Activated CD4-positive, CD25-positive, alpha-beta regulatory T cell (primary cell): ENCODE data around the gene SSX4B.
"Not testable (repeated sequence)": the region's sequence is repeated elsewhere in the genome, so short reads cannot be mapped to it uniquely, and the experiment has no call there.

Experiments used
- DNase-seq, 4 experiments: peaks; one replicate each; lab custom pipeline; 2025; lab: John Stamatoyannopoulos, UW

SSX4B gene, protein sequence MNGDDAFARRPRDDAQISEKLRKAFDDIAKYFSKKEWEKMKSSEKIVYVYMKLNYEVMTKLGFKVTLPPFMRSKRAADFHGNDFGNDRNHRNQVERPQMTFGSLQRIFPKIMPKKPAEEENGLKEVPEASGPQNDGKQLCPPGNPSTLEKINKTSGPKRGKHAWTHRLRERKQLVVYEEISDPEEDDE

DNA sequence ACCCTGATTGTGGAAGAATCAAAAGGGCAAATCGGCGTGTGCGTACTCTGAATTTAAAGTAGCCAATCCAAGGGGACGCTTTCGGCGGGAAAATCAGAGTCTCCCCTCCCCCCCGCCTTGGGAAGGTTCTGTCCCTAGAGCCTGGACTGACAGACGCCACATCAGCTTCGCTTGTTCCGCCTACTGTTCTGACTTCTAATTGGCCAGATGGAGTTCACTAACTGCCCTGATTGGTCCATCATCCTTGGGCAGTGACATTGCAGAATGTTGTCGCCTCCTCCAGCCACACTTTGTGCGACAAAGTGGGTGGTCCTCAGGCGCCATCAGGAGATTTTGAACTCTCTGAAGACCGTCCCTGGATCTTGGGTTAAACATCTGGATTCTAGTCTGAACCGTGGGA is at the start of gene SSX4B:
TSS of gene SSX4B (minus strand) at position 101 of the 400 bp plus-strand sequence. CDS start 588 bp downstream, outside the sequence.
- DNase-seq = not testable (repeated sequence)

DNA sequence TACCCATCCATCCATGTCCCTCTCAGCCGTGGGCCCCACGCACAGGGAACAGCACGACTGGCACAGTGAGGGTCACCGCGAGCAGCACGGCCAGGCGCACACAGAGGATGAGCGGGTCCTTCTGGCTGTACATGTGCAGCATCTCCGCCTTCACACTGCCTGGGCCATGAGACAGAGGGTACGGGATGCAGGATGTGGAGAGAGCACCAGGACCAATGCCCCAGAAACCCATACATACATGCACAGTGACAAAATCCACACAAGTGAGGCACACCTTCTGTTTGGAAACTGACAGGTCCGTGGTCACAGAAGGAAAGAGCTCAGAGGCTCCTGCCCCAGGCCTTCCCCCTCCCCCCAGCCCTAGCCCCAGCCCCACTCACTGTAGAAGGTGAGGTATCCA is 48.8 kb upstream of the SSX4B start:
- DNase-seq = no peak

DNA sequence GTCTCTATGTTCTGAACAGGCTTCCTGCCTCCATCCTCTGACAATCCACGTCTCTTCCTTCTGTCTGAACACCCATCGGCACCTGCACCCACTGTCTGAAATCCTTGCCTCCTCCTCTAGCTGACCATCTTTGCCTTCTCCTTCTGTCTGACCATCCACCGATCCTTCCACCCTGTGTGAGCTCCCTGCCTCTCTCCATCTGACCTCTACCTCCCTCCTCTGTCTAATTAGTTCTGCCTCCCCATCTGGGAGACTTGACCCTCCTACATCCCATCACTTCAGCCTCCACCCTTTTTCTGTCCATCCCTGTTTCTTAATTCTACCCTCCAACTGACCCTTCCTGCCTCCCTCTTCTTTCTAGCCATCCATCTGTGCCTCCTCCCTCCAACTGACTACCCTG is 48.3 kb upstream of the SSX4B start:
- no peak for DNase-seq

DNA sequence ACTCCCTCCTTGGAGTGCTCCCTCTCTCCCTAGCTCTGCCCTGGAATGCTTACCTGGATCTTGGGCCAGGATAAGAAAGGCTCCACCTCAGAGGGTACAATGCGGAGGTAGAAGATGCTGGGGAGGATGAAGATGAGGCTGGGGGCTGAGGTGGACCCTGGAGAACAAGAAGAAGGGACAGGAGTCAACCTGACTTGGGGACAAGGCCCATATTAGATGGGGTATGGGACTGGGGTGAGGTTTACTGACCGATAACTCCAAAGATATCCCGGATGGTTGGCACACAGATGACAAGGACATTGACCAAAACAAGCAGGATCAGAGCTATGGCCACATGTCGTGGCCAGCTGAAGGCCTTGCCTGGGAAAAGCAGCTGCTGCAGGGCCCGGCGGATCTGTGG is 47.7 kb upstream of the SSX4B start:
- no peak for DNase-seq

DNA sequence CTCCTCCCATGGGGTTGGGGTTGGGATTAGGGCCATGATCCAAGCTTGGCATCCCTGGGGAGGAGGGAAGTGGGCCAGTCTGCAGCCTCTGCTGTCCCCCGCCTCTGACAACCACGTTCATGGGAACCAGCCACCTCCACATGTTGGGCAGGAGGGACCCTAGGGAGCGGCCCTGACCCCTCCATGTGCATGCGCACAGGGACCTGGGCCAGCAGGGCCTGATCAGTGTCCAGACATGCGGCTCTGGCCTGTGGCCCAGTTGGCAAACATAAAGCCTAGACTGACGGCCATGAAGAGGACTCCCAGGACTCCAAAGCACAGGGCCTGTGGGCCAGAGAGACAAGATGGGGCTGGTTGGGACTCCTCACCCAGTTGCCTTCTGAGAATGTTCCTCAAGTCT is 47.0 kb upstream of the SSX4B start:
- no peak for DNase-seq

DNA sequence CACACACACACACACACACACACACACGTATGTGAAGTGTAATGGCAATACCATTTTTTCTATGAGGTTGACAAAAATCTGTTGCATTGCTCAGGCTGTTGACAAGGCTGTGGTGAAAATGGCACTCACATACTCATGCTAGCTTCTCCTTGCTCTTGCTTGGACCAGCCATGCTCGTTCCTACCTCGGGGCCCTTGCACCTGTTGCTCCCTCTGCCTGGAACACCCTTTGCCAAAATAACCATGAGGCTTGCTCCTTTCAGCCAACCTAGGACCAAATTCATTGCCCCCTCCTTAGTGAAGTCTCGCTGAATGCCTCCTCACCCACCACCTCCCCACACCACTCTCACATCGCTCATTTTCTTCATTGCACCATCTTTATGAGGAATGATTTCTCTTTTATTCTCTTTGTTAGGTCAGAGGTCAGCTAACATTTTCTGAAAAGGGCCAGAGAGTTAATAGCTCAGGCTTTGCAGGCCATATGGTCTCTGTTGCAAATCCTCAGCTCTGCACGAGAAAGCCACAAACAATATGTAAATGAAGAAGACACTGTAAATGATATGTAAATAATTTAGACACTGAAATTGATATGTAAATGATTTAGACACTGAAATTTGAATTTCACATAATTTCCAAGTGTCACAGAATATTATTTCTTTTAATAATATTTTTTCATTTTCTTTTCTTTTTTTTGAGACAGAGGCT is 45.0 kb upstream of the SSX4B start:
- DNase-seq = no peak

DNA sequence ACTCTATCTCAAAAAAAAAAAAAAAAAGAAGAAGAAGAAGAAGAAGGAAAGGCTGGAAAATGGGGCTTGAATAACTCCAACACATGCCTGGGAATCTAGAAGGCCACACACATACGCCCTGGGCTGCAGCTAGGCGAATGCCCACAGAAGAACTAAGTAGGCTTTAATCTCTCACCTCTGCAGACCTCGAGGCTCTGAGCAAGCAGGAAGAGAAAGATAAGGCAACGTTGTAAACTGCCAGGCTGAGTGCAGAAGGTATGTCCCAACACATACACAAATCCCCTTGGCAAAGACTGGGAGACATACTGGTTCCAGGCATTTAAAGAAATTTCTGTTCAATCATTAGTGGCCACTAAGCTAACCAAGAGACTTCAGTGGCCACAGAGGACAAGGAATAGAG is 39.9 kb upstream of the SSX4B start:
- DNase-seq = no peak

DNA sequence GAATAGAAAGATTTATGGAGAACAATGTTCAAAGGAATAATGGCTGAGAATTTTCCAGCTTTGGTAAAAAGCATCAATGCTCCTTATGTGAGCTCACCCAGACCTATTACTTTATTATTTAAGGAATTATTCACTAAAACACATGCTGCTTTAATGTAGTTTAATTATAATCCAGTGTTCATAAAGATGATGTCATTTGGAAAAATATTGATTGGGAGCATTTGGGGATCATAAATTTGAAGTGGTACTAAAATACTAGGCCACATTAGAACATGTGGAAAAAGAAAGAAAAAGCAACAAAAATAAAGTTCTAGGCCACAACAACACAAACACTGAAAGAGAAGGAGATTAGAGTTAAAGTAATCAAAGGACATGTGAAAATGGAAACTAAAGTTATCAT is 38.3 kb upstream of the SSX4B start:
- no peak for DNase-seq

DNA sequence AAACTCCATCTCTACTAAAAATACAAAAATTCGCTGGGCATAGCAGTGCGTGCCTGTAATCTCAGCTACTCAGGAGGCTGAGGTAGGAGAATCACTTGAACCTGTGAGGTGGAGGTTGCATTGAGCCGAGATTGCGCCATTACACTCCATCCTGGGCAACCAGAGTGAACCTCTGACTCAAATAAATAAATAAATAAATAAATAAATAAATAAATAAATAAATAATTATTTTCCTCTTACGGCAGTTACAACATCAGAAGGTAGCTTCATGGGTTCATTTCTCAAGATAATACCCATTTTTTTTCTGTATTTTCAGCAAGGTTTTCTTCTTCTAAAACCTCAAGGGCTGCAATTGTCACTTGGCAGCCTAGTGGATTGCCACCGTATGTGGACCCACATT is 35.4 kb upstream of the SSX4B start:
- DNase-seq = not testable (repeated sequence)

DNA sequence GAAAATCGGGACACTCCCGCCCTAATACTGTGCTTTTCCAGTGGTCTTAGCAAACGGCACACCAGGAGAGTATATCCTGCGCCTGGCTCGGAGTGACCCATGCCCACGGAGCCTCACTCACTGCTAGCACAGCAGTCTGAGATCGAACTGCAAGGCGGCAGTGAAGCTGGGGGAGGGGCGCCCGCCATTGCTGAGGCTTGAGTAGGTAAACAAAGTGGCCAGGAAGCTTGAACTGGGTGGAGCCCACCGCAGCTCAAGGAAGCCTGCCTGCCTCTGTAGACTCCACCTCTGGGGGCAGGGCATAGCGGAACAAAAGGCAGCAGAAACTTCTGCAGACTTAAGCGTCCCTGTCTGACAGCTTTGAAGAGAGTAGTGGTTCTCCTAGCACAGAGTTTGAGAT is 22.0 kb upstream of the SSX4B start:
- peak in 1 of 4 experiments; percentile 1 for DNase-seq

DNA sequence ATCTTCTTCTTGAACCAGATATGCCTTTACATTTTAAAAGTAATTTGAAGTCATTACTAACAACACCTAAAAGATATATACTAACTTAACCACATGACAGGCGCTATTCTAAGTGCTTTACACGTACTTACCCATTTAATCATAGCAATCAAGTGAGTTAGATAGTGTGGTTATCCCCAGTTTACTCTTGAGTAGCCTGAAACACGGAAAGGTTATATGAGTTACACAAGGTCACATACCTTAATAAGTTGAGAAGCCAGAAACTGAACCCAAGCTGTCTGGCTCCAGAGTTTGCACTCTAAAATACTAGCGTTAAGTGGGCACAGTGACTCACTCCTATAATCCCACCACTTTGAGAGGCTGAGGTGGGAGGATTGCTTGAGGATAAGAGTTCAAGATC is 18.4 kb upstream of the SSX4B start:
- not testable (repeated sequence) for DNase-seq

DNA sequence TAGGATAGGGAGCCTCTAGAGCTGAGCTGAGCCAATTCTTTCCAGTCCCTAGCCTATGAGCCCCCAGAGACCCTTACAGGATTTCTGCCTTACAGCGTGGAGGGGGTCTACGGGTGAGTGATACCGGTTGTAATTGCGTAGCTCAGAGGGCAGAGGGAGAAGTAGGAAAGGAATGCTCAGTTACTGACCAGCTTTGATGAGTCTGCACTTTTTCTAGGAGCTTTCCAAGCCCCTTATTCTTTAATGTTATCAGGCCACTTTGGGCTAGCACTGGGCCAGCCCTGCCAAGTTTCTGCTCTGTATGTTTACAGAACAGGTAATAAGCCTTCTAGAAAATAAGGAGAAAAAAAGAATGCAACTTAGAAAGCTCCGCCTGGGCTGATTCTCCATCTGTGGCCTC is 17.8 kb upstream of the SSX4B start:
- DNase-seq = not testable (repeated sequence)

DNA sequence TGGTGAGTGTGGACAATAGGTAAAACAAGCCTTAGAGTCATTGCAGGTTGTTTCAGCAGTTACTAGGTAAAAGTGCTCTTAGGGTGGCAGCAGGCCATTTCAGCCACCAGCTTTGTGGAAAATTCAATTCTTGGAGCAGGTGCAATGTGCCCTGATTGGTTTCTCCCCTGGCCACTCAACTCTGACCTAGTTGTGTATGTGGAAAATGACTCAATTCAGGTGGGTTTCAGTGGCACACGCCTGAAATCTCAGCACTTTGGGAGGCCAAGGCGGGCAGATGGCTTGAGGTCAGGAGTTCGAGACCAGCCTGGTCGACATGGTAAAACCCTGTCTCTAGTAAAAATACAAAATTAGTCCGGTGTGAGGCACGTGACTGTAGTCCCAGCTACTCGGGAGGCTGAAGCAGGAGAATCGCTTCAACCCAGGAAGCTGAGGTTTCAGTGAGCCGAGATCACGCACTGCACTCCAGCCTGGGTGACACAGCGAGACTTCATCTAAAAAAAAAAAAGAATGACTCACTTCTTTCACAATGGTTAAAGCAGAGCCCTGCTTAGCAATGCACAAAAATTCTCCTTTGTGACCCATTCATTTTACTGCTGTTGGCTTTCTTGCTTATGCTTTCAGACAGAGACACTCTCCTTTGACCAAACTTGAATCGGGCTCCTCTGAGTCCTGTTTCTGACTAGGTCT is 15.4 kb upstream of the SSX4B start:
- not testable (repeated sequence) for DNase-seq

DNA sequence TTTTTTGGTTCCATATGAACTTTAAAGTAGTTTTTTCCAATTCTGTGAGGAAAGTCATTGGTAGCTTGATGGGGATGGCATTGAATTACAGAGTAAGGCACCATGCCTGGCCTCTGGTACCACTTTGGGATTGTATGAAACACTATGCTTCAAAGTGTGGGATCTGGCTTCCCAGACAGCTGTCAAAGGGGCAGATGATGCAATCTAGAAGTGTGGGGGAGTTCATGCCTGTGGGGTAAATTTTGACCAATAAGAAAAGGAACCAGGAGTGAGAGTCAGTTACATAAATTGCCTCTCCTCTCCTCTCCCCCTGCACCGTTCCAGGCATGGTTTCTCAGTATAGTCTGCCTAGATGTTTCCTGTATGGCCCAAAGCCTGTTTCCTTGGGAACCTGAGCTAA is 13.9 kb downstream of the SSX4B start:
- not testable (repeated sequence) for DNase-seq

DNA sequence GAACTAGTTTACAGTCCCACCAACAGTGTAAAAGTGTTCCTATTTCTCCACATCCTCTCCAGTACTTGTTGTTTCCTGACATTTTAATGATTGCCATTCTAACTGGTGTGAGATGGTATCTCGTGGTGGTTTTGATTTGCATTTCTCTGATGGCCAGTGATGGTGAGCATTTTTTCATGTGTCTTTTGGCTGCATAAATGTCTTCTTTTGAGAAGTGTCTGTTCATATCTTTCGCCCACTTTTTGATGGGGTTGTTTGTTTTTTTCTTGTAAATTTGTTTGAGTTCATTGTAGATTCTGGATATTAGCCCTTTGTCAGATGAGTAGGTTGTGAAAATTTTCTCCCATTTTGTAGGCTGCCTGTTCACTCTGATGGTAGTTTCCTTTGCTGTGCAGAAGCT is 14.8 kb downstream of the SSX4B start:
- DNase-seq = not testable (repeated sequence)

DNA sequence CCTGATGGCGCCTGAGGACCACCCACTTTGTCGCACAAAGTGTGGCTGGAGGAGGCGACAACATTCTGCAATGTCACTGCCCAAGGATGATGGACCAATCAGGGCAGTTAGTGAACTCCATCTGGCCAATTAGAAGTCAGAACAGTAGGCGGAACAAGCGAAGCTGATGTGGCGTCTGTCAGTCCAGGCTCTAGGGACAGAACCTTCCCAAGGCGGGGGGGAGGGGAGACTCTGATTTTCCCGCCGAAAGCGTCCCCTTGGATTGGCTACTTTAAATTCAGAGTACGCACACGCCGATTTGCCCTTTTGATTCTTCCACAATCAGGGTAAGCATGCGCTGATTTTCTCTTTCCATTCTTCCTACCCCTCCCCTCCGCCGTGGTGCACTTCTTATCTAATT is 28.5 kb downstream of the SSX4B start, which contains the start of gene SSX4:
TSS of gene SSX4 (plus strand) at position 301 of the 400 bp plus-strand sequence. CDS start 515 bp downstream, outside the sequence.
- DNase-seq = not testable (repeated sequence)

DNA sequence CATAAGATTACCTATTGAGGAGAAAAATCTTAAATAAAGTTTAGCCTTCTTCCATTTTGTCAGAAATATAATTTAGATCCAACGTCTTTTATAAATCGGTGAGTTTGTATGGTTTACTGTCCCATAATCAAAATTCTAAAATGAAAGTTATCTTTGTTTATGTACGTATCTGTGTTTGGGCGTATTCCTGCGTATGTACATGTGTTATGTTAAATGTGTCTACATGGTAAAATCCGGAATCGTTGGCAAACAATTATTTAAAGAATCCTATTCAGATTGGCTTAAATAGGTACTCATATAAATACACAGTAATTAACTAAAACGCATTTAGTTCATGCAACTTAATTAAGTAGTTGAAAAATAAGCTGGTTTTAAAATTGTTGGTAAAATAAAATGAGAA is 41.4 kb downstream of the SSX4B start:
- DNase-seq = not testable (repeated sequence)

DNA sequence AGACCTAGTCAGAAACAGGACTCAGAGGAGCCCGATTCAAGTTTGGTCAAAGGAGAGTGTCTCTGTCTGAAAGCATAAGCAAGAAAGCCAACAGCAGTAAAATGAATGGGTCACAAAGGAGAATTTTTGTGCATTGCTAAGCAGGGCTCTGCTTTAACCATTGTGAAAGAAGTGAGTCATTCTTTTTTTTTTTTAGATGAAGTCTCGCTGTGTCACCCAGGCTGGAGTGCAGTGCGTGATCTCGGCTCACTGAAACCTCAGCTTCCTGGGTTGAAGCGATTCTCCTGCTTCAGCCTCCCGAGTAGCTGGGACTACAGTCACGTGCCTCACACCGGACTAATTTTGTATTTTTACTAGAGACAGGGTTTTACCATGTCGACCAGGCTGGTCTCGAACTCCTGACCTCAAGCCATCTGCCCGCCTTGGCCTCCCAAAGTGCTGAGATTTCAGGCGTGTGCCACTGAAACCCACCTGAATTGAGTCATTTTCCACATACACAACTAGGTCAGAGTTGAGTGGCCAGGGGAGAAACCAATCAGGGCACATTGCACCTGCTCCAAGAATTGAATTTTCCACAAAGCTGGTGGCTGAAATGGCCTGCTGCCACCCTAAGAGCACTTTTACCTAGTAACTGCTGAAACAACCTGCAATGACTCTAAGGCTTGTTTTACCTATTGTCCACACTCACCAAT is 43.9 kb downstream of the SSX4B start:
- not testable (repeated sequence) for DNase-seq

DNA sequence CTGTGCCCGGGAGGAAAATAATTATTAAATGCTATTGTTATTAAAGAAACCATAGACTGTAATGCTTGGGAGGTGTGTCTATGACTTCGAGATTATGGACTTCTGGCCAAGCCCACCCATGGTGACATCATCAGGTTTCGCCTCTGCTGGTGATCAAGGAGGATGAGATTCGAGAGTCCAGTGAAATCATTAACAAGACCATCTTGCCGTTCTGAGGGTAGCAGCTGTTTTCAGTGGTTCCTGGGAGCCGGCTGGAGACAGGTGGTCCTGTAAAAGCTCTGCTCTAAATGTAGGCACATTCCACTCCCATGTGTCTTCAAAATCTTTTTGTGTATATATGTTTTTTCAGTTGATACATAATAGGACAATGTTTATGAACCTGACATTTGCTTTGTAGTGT is 52.5 kb downstream of the SSX4B start:
- DNase-seq = not testable (repeated sequence)

DNA sequence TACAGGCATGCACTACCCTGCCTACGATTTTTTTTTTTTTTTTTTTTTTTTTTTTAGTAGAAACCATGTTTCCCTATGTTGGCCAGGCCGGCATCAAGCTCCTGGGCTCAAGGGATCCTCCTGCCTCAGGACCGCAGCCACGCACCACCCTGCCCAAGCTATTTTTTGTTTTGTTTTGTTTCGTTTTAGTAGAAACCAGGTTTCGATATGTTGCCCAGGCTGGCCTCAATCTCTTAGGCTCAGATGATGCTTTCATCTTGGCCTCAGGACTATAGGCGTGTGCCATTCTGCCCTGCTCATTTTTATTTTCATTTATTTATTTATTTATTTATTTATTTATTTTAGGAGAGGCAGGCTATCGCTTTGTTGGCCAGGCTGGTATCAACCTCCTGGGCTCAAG is 54.1 kb downstream of the SSX4B start:
- DNase-seq = no peak

DNA sequence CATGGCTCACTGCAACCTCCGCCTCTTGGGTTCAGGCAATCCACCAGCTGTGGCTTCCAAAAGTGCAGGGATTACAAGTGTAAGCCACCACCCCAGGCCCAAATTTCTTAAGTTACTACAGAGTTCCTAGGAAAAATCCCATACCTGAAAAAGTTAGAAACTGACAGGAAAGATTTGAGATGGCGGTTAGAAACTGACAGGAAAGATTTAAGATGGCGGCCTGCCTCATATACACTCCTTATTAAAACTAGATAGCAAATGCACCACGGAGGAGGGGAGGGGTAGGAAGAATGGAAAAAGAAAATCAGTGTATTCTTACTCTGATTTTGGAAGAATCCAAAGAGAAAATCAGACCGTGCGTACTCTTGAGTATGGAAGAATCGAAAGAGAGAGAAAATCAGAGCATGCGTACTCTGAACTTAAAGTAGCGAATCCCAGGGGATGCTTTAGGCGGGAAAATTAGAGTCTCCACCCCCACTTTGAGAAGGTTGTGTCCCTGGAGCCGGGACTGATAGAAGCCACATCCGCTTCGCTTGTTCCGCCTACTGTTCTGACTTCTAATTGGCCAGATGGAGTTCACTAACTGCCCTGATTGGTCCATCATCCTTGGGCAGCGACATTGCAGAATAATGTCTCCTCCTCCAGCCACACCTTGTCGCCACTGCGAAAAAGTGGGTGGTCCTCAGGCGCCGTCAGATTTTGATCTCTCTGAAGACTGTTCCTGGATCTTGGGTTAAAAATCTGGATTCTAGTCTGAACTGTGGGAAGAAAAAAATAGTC is 55.3 kb downstream of the SSX4B start, which contains the start of gene SSX3:
TSS of gene SSX3 (minus strand) at position 389 of the 780 bp plus-strand sequence. CDS start 1,454 bp downstream, outside the sequence.
- not testable (repeated sequence) for DNase-seq
